A673 (cell line): ENCODE results near the gene TMC1.

Experiments
- EZH2 ChIP-seq: fragments of 200-600 bp; sonication (generic); IDR thresholded peaks from 2 replicates; pipeline ENCODE4 v1.6.1; 2017; ENCODE audit warnings: borderline replicate concordance, low read depth, mild to moderate bottlenecking, mixed read lengths, antibody characterized with exemption, low read length; ENCODE audit not compliant: poor library complexity, severe bottlenecking
- TF ChIP-seq, protein P1 (sequence below): fragments of 300-800, 200-600 bp; sonication (generic); conservative IDR thresholded peaks from 2 replicates; pipeline ENCODE4 v1.5.1; 2017; ENCODE audit warnings: low read depth, mild to moderate bottlenecking, antibody characterized with exemption, low read length, moderate library complexity, mixed read lengths

- TF ChIP-seq, protein P1, sequence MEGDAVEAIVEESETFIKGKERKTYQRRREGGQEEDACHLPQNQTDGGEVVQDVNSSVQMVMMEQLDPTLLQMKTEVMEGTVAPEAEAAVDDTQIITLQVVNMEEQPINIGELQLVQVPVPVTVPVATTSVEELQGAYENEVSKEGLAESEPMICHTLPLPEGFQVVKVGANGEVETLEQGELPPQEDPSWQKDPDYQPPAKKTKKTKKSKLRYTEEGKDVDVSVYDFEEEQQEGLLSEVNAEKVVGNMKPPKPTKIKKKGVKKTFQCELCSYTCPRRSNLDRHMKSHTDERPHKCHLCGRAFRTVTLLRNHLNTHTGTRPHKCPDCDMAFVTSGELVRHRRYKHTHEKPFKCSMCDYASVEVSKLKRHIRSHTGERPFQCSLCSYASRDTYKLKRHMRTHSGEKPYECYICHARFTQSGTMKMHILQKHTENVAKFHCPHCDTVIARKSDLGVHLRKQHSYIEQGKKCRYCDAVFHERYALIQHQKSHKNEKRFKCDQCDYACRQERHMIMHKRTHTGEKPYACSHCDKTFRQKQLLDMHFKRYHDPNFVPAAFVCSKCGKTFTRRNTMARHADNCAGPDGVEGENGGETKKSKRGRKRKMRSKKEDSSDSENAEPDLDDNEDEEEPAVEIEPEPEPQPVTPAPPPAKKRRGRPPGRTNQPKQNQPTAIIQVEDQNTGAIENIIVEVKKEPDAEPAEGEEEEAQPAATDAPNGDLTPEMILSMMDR = no peak
- no peak for TF ChIP-seq EZH2
Measured at GRCh38 chr9:72733895-72734294, 212.5 kb downstream of the TMC1 start.
